Suppressor macrophage treated with lipopolysaccharide for 1 hour (primary cell): Measurements from ENCODE around the gene USP22.

Experiments used
- DNase-seq, 3 donors: peaks; one replicate each; pipeline ENCODE4 v3.0.0-alpha.2; 2020 to 2022

USP22 gene

DNA sequence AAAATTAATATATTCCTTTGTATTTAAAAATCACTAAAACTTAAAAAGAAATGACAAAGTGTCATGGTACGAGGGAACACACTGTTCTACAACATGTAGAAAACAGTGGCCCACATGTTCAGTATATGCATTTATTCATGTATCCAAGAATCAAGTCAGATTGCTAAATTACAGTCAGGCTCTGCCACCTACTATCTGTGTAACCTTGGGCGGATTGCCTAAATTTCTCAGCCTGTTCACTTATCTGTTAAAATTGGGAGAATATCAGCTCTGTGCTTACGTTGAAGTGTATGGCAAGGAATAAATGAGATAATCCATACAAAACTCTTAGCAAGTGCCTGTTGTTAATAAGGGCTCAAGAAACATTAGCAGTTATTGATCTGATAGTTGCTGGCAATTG lies 3.4 kb upstream of the USP22 start:
- no peak for DNase-seq

DNA sequence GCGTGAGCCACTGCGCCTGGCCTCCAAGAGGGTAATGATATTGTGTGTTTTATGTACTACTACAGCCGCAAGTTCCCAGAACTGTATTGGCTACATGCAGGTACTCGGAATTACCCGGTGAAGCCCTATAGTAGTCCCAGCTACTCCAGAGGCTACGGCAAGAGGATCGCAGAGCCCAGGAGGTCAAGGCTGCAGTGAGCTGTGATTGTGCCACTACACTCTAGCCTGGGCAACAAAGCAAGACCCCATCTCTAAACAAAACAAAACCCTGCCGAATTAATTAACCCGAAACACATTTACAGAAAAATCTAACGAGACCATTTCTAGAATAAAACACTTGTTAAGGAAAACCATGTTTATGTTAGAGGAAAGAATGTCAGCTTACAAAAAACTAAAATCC lies 2.2 kb upstream of the USP22 start:
- no peak for DNase-seq

- peak; percentile 84 to 99 (median 89) for DNase-seq
These were observed 753 bp upstream of the USP22 start for GRCh38 chr17:21043296-21044232.

GRCh38 chr17:21041741-21042457 lies 912 bp downstream of the USP22 start:
- peak; percentile 79 to 90 (median 79) for DNase-seq

DNA sequence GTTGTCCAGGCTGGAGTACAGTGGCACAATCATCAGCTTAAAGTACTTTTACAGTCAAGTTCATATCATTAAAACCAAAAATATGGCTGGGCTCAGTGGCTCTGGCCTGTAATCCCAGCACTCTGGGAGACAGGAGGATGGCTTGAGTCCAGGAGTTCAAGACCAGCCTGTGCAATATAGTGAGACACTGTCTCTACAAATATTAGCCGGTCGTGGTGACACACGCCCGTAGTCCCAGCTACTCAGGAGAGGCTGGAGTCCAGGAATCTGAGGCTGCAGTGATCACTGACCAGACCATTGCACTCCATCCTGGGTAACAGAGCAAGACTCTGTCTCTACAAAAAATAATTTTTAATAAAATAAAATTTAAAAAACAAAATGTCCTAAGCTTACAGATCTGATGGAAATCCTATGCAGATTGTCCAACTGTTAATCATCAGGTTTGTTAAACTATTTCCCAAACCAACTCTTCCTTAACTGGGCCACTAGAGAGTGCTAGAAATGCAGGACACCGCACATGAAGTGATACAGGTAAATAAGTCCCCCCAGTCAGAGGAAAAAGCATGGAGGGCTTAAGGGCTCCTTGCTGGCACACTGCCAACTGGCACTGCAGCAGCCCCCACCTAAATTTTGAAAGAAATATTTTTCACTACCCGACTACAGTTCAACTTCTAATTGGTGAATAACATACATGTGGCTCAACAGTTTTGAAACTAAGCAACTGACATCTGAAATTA lies 2.8 kb downstream of the USP22 start:
- peak; percentile 21 to 70 (median 62) for DNase-seq

- DNase-seq = peak in 1 of 3 donors; percentile 38
These were observed 5.6 kb downstream of the USP22 start for GRCh38 chr17:21037117-21037803.

- peak; percentile 71 to 74 (median 74) for DNase-seq
These were observed 6.4 kb downstream of the USP22 start for GRCh38 chr17:21036361-21036881.

DNA sequence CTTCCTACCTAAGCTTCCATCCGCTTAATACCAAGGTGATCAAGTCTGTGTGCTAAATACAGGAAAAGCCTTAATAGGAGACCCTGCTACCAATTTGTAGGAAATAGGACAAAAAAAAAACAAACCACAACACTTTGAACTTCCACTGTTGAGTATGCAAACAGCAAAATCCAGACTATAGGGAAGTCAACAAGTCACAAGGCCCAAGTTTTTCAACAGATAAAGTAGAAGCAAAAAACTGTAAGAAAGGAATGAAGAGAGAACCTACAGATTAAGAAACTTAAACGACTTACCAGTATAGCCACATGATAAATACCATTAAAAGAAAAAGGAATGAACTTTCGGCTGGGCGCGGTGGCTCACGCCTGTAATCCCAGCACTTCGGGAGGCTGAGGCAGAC lies 7.4 kb downstream of the USP22 start:
- DNase-seq = peak; percentile 16 to 45 (median 30)

GRCh38 chr17:21034340-21035235 lies 8.2 kb downstream of the USP22 start:
- DNase-seq = peak; percentile 64 to 72 (median 69)

GRCh38 chr17:21033350-21033749 lies 9.5 kb downstream of the USP22 start:
- peak in 1 of 3 donors; percentile 17 for DNase-seq

- DNase-seq = no peak
These were observed 10.9 kb downstream of the USP22 start for GRCh38 chr17:21031756-21032396.

GRCh38 chr17:21030375-21030774 lies 12.4 kb downstream of the USP22 start:
- DNase-seq = no peak

DNA sequence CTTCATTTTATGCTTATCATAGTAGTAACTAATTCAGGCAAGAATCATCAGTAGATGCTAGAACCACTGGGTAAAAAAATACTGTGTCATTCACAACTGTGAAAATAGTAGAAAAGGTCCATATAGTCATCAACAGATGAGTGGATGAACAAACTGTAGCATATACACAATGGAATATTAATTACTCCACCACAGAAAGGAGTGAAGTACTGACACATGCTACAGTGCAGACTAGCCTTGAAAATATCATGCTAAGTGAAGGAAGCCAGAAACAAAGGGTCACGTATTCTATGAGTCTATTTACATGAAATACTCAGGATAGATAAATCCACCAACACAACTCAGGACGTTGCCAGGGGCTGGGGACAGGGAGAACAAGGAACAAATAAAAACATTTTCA lies 13.3 kb downstream of the USP22 start:
- no peak for DNase-seq

DNA sequence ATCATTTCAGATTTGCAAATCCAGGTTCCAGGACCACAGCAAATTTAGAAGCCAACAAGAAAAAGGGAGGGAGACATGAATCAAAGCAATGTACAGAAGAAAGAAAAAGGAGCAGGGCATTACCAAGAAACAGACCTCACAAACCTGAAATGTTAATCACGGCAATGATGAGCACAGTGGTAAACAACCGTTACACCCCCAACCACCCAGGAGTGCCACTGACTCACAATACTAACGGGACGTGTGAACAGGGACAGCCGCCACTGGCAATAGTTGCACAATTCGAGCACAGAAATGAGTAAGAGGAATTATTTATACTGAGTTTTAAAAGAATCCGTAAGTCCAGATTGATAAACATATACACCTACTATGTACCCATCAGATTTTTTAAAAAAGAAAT lies 13.8 kb downstream of the USP22 start:
- peak; percentile 51 to 70 (median 58) for DNase-seq

GRCh38 chr17:21028192-21028591 lies 14.6 kb downstream of the USP22 start:
- no peak for DNase-seq

GRCh38 chr17:21027031-21027430 lies 15.8 kb downstream of the USP22 start:
- no peak for DNase-seq

- no peak for DNase-seq
These were observed 17.4 kb downstream of the USP22 start for GRCh38 chr17:21025451-21025850.

DNA sequence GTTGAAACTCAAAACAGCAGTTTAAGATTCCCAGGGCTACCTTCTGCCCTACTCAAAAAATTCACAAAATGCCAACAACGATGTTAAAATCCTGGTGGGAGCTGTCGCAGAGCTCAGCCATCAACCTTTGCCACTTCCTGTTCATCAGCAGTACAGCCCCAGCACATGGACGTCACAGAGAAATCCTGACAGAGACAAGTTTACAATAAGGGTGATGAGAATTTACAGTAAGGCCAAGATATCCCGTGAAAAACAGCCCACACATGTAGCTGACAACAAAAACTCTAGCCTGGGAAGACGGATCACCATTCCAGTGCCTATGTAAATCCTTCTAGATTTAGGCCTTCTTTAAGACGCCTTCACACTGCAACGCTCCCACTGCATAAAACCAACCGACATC lies 18.8 kb downstream of the USP22 start:
- no peak for DNase-seq

DNA sequence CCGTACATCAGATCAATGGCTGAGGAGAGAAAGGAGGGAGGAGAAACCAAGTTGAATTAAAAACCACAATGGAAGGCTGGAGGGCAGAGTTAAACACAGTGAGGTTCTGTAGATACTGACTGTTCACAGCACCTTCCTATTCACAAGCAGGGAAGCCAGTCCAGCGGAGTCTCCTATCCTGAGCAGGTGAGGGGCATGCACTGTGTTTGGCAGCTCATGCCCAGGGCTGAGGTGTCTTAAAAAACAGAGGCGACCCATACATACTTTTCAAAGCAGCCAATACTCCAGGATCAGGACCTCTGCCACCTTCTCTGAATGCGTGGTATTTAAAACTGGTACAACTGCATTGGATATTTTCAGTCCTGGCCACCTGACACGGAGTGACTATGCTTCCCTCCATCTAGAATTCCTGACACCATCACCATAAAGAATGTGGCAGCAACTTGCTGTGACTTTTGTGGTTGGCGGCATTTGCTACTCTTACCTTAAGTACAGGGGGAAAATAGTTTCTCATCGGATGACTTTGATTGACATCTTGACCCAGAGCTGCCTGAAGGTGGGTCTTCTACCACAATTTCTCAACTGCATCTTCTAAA lies 21.5 kb downstream of the USP22 start:
- no peak for DNase-seq

- DNase-seq = no peak
These were observed 22.2 kb downstream of the USP22 start for GRCh38 chr17:21020622-21021021.
